Body of pancreas (tissue), 4 donors: Measurements from ENCODE around the gene UCK1.

Experiments
- POLR2A ChIP-seq, 3 donors: fragments of 450-650 bp; IDR thresholded peaks; one replicate each; pipeline ENCODE4 v1.6.1; 2016; ENCODE audit warnings: antibody characterized with exemption in 3 of 3, mild to moderate bottlenecking in 2 of 3
- TF ChIP-seq, protein P1 (sequence below), 7 experiments: fragments of 450-650 bp in 4 of 7; fragments of 200-600 bp in 3 of 7; sonication (generic) in 3 of 7; IDR thresholded peaks; one replicate each; pipeline ENCODE4 v1.5.1; 2016 to 2019; ENCODE audit warnings: antibody characterized with exemption in 7 of 7

DNA sequence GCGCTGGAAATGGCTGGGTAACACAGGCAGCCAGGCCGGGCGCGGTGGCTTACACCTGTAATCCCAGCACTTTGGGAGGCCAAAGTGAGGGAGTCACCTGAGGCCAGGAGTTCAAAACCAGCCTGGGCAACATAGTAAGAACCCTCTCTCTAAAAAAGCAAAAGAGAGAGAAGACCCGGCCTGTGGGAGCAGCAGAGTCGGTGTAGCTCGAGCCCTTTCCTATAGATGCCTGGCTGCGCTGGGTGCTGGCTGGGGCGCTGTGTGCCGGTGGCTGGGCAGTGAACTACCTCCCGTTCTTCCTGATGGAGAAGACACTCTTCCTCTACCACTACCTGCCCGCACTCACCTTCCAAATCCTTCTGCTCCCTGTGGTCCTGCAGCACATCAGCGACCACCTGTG, 9.2 kb downstream of the UCK1 start:
- TF ChIP-seq, protein P1, sequence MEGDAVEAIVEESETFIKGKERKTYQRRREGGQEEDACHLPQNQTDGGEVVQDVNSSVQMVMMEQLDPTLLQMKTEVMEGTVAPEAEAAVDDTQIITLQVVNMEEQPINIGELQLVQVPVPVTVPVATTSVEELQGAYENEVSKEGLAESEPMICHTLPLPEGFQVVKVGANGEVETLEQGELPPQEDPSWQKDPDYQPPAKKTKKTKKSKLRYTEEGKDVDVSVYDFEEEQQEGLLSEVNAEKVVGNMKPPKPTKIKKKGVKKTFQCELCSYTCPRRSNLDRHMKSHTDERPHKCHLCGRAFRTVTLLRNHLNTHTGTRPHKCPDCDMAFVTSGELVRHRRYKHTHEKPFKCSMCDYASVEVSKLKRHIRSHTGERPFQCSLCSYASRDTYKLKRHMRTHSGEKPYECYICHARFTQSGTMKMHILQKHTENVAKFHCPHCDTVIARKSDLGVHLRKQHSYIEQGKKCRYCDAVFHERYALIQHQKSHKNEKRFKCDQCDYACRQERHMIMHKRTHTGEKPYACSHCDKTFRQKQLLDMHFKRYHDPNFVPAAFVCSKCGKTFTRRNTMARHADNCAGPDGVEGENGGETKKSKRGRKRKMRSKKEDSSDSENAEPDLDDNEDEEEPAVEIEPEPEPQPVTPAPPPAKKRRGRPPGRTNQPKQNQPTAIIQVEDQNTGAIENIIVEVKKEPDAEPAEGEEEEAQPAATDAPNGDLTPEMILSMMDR (IDR thresholded peaks at IDR 0.05): no peak
- TF ChIP-seq POLR2A (IDR thresholded peaks at IDR 0.05): no peak
